DND-41 (cell line): ENCODE data around the gene C1orf210.

Source experiments
- ATAC-seq: fragments of 200-7000 bp; cut with Tn5 transposase; 3 replicates; pipeline ENCODE4 v1.9.1; 2021; ENCODE audit warnings: low read depth; ENCODE audit not compliant: insufficient read depth
- DNase-seq: peaks from one replicate; pipeline ENCODE4 v3.0.0-alpha.2; 2020
- H2AFZ ChIP-seq: 2 replicates; pipeline ENCODE4 v1.6.0; 2012; ENCODE audit warnings: low read depth, low read length
- H3K27ac ChIP-seq: 2 replicates; pipeline ENCODE4 v1.5.1; 2012; ENCODE audit warnings: low read length, inconsistent platforms
- H3K27me3 ChIP-seq: fragments of 200-600 bp; sonication (generic); 2 replicates; pipeline ENCODE4 v1.6.0; 2012; ENCODE audit warnings: low read length, mild to moderate bottlenecking, inconsistent platforms; ENCODE audit not compliant: insufficient read depth, poor library complexity
- H3K36me3 ChIP-seq: 2 replicates; pipeline ENCODE4 v1.5.1; 2012; ENCODE audit warnings: low read length, inconsistent platforms; ENCODE audit not compliant: insufficient read depth
- H3K4me1 ChIP-seq: 2 replicates; pipeline ENCODE4 v1.5.1; 2012; ENCODE audit warnings: mild to moderate bottlenecking, low read length; ENCODE audit not compliant: insufficient read depth
- H3K4me2 ChIP-seq: 2 replicates; pipeline ENCODE4 v1.6.0; 2012; ENCODE audit warnings: mild to moderate bottlenecking, moderate library complexity, low read length, inconsistent platforms; ENCODE audit not compliant: insufficient read depth
- H3K4me3 ChIP-seq, 2 experiments: fragments of 200-600 bp in 1 of 2; shearing (Covaris generic) in 1 of 2; 2 replicates each; pipeline ENCODE4 v1.5.1; 2012 to 2016; ENCODE audit warnings: inconsistent platforms in 2 of 2, low read length in 2 of 2, mild to moderate bottlenecking in 2 of 2, low read depth in 1 of 2, moderate library complexity in 1 of 2
- H3K79me2 ChIP-seq: 2 replicates; pipeline ENCODE4 v1.6.0; 2012; ENCODE audit warnings: low read length, inconsistent platforms; ENCODE audit not compliant: insufficient read depth
- H3K9ac ChIP-seq: 2 replicates; pipeline ENCODE4 v1.6.0; 2012; ENCODE audit warnings: low read depth, mild to moderate bottlenecking, inconsistent platforms, low read length, moderate library complexity
- H3K9me3 ChIP-seq: 2 replicates; pipeline ENCODE4 v1.5.1; 2012; ENCODE audit warnings: low read length, moderate library complexity, mild to moderate bottlenecking, inconsistent platforms; ENCODE audit not compliant: insufficient read depth, severe bottlenecking
- H4K20me1 ChIP-seq: 2 replicates; pipeline ENCODE4 v1.6.0; 2012; ENCODE audit warnings: low read length; ENCODE audit not compliant: insufficient read depth
- CTCF ChIP-seq: IDR thresholded peaks from 2 replicates; pipeline ENCODE4 v1.5.1; 2012; ENCODE audit warnings: borderline replicate concordance, low read length, moderate library complexity, mild to moderate bottlenecking; ENCODE audit not compliant: poor library complexity, severe bottlenecking; ENCODE audit errors: extremely low read depth
- EZH2 ChIP-seq: IDR thresholded peaks from 3 replicates; pipeline ENCODE4 v1.6.1; 2012; ENCODE audit warnings: borderline replicate concordance, low read depth, mild to moderate bottlenecking, moderate library complexity, low read length, inconsistent platforms; ENCODE audit not compliant: severe bottlenecking

Gene C1orf210

GRCh38 chr1:43253876-43254275, 31.5 kb downstream of the C1orf210 start:
- H3K4me3 ChIP-seq = no peak overlapping the region
- no peak for DNase-seq
- no peak for TF ChIP-seq EZH2
- no peak for TF ChIP-seq CTCF
- no peak overlapping the region for H3K4me2 ChIP-seq
- H2AFZ ChIP-seq = no peak overlapping the region
- no peaks in the 10 kb centered on the region for H3K4me1 ChIP-seq
- no peaks in the 10 kb centered on the region for H3K9me3 ChIP-seq
- ATAC-seq = no peak
- H4K20me1 ChIP-seq = no peaks in the 10 kb centered on the region
- H3K27me3 ChIP-seq = no peaks in the 10 kb centered on the region
- H3K27ac ChIP-seq = no peak overlapping the region
- no peaks in the 10 kb centered on the region for H3K79me2 ChIP-seq
- H3K36me3 ChIP-seq = no peaks in the 10 kb centered on the region
- H3K9ac ChIP-seq = no peak overlapping the region

- H3K4me2 ChIP-seq = no peak overlapping the region
- H3K79me2 ChIP-seq = no peaks in the 10 kb centered on the region
- no peaks in the 10 kb centered on the region for H3K4me1 ChIP-seq
- H3K9ac ChIP-seq = no peak overlapping the region
- TF ChIP-seq EZH2 (no peak), CTCF (no peak)
- no peaks in the 10 kb centered on the region for H3K36me3 ChIP-seq
- no peaks in the 10 kb centered on the region for H3K9me3 ChIP-seq
- H3K27ac ChIP-seq = no peak overlapping the region
- no peaks in the 10 kb centered on the region for H4K20me1 ChIP-seq
- H2AFZ ChIP-seq = no peak overlapping the region
- DNase-seq = no peak
- no peak for ATAC-seq
- no peaks in the 10 kb centered on the region for H3K27me3 ChIP-seq
- no peak overlapping the region for H3K4me3 ChIP-seq
These were observed 32.2 kb downstream of the C1orf210 start for GRCh38 chr1:43253173-43253572.

- ATAC-seq (no peak), DNase-seq (no peak)
- no peaks in the 10 kb centered on the region for H3K4me1 ChIP-seq
- no peaks in the 10 kb centered on the region for H3K79me2 ChIP-seq
- no peak overlapping the region for H2AFZ ChIP-seq
- no peaks in the 10 kb centered on the region for H3K36me3 ChIP-seq
- H4K20me1 ChIP-seq = no peaks in the 10 kb centered on the region
- H3K9ac ChIP-seq = no peak overlapping the region
- no peaks in the 10 kb centered on the region for H3K27me3 ChIP-seq
- TF ChIP-seq CTCF (no peak), EZH2 (no peak)
- H3K27ac ChIP-seq = no peak overlapping the region
- H3K4me3 ChIP-seq = no peak overlapping the region
- peaks cover 2% of the 10 kb centered on the region for H3K9me3 ChIP-seq
- H3K4me2 ChIP-seq = no peak overlapping the region
These were observed 33.2 kb downstream of the C1orf210 start for GRCh38 chr1:43252225-43252624.

- no peak overlapping the region for H2AFZ ChIP-seq
- peaks cover 5% of the 10 kb centered on the region for H3K9me3 ChIP-seq
- no peaks in the 10 kb centered on the region for H3K36me3 ChIP-seq
- no peak overlapping the region for H3K4me3 ChIP-seq
- no peak overlapping the region for H3K27ac ChIP-seq
- no peaks in the 10 kb centered on the region for H4K20me1 ChIP-seq
- no peaks in the 10 kb centered on the region for H3K4me1 ChIP-seq
- no peaks in the 10 kb centered on the region for H3K27me3 ChIP-seq
- no peak overlapping the region for H3K4me2 ChIP-seq
- no peak overlapping the region for H3K9ac ChIP-seq
- H3K79me2 ChIP-seq = no peaks in the 10 kb centered on the region
- TF ChIP-seq CTCF = no peak
- TF ChIP-seq EZH2 = no peak
- ATAC-seq = no peak
- no peak for DNase-seq
These were observed 34.4 kb downstream of the C1orf210 start for GRCh38 chr1:43251024-43251423.
